ENCODE results near the gene TSPAN3. TPM values are rescaled to one million over a fixed set of nuclear protein-coding genes. Genes with fewer than 3 reads are reported as not detected.

Gene TSPAN3
- total RNA-seq, 2 donors from 2014 or later: 6.9 to 27.1 TPM

DNA sequence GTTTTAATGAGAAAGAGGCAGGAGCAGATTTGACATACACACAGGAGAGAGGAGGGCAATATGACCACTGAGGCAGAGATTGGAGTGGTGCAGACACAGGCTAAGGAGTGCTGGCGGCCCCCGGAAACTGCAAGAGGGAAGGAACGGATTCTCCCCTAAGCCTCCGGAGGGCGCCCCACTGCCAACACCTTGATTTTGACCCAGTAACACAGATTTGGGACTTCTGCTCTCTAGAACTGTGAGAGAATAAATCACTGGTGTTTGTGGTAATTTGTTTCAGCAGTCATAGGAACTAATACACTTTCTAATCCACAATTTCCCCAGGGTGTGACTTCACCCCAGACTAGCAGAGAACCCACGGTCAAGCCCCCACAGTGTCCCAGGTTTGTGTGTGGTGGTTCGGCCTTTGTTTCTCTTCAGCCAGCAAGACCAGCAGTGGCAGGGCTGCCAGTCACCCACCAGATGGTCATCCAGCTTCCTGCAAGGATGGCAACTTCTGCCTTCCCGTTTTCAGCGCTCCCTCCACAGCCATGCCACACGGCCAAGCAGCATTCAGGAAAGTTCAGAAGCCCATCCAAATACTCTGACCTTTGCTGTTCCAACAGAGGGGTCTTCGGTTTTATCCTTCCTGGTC is 23.6 kb upstream of the TSPAN3 start:
- H3K36me3 Mint-ChIP-seq: no peaks in the 10 kb centered on the region
- DNase-seq (ENCODE audit: low spot score in 2 of 2) (no peak), ATAC-seq (peak in 1 of 2 donors; percentile 30)
- no peak overlapping the region for H3K27ac Mint-ChIP-seq
- no peaks in the 10 kb centered on the region for H3K9me3 Mint-ChIP-seq

DNA sequence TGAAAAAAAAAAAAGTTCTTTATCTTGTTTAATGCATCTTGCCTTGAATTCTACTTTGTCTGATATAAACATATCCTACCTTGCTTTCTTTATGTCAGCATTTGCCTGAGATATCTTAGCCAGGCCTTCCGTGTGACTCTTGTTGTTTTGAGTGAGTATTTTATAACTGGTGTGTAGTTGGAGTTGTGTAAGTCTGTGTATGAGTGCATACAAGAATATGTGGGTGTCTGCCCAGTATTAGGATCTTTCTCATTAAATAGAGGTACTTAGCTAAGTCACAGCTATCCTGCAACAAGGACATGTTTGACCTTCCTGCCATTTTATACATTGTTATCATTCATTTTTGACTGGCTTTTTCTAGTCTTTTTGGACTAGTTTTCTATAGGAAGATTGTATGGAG is 22.5 kb upstream of the TSPAN3 start:
- ATAC-seq (no peak), DNase-seq (ENCODE audit: low spot score in 2 of 2) (no peak)
- Mint-ChIP-seq H3K27ac (no peak overlapping the region), H3K9me3 (no peaks in the 10 kb centered on the region), H3K36me3 (no peaks in the 10 kb centered on the region)

DNA sequence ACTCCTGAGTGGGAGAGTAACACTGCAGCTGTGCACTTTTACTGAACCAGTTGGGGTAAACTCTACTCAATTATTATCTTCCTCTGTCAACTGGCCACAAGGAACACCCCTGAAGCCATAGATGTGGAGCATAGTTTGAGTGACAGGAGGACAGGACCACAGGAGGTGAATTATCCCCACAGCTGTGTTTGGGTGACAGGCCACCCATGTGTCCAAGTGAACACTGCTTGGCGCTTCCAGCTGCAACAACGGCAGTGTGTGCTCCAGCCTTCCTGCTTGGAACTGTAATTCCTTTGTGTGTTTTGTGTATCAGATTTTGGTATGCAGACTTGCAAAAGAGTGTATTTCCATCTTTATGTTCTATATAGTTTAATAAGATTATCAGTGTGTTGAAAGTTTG is 20.2 kb upstream of the TSPAN3 start:
- no peaks in the 10 kb centered on the region for H3K36me3 Mint-ChIP-seq
- ATAC-seq: no peak

DNA sequence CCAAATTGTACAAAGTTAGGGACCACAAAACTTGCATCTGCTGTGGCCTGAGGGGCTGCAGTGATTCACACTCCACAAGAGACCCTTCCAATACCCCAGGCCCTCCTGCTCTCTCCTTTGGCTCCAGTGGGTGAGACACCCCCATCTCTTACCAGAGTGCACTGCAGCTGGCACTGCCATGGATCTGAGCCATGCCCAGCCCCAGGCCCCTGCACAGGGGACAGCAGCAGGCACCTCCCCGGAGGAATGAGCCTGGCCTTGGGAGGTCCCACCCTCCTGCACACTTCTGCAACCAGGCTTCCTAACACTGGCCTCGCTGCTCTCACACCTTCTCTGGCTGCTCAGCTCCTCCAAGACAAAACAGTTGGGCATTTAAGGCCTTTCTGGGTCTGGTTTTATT is 16.3 kb upstream of the TSPAN3 start:
- Mint-ChIP-seq H3K9me3 (peaks cover 0 to 4% of the 10 kb centered on the region in 2 donors), H3K27ac (no peak overlapping the region), H3K36me3 (no peaks in the 10 kb centered on the region)
- no peak for DNase-seq (ENCODE audit: low spot score in 2 of 2)
- ATAC-seq: no peak

More for the DNA sequence above, 20.2 kb upstream of the TSPAN3 start:
- H3K27ac Mint-ChIP-seq: no peak overlapping the region
- DNase-seq (ENCODE audit: low spot score in 2 of 2): no peak
- H3K9me3 Mint-ChIP-seq: no peaks in the 10 kb centered on the region

DNA sequence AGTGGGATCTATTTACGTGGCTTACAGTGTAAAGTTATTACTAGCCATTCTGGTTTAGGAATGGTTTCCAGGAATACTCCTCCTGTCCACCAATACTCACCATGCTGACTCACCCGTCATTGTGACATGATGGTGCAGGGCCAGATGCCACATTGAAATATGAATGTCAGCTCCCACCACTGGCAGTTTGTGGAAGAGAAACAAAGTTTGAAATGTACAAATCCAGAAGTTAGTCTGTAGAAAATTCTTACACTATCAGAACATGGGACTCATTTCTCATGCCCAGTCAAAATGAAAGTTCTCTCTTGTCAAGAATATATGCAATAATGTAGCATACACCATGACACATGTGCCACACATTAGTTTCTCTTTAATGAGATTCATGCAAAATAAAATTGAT is 14.4 kb upstream of the TSPAN3 start:
- ATAC-seq: peak; percentile 19 to 61
- no peak for DNase-seq (ENCODE audit: low spot score in 2 of 2)
- H3K27ac Mint-ChIP-seq: no peak overlapping the region
- H3K36me3 Mint-ChIP-seq: no peaks in the 10 kb centered on the region
- peaks cover 0 to 4% of the 10 kb centered on the region in 2 donors for H3K9me3 Mint-ChIP-seq

DNA sequence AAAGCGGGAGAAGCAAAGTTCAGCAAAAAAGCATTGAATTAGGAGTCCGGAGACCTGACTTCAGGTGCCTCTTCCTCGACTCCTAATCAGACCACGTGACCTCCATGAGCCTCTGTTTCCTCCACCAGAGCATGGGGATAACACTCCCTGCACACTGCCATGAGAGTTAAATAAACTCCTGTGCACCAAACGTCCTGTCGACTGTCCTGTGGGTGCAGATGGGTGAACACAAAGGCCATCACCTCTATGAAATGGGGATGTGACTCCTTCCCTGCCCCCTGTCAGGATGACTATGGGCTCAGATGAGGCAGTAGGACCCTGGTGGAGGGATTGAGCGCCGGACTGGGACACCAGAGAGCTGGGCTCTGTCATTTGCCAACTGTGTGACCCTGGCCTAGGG is 13.5 kb upstream of the TSPAN3 start:
- no peak overlapping the region for H3K27ac Mint-ChIP-seq
- H3K36me3 Mint-ChIP-seq: no peaks in the 10 kb centered on the region
- no peak for DNase-seq (ENCODE audit: low spot score in 2 of 2)
- no peak for ATAC-seq
- peaks cover 0 to 4% of the 10 kb centered on the region in 2 donors for H3K9me3 Mint-ChIP-seq

DNA sequence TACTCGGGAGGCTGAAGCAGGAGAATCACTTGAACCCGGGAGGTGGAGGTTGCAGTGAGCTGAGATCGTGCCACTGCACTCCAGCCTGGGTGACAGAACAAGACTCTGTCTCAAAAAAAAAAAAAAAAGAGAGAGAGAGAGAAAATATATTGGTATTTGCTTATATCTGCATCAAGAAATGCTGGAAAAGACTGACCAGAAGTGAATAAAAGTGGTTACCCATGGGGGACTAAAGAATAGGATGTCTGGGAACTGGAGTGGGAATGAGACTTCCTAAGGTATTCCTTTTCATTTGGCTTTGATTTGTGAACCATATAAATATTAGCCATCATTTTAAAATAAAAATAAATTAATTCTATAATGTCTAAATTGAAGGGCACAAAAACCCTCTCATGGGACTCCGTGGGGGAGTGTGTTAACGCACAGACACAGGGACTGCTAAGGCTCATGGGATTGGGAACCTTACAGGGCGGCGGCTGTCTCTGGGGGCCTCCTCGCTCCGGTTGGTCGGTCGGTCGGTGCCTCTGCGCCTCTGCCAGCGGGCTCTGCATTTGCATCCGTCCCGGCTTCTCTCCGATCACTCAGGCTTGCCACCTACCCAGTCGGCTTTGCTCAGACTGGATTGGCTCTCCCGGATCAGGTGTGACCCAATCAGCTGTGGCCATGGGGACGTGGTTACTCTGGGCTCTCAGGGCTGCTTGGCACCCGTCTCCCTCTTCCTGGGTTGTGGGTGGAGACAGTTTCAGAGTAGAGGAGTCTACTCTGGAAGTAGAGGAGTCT is 12.7 kb upstream of the TSPAN3 start:
- peak overlapping the region in 1 of 2 donors; percentile 29 for H3K27ac Mint-ChIP-seq
- peak; percentile 91 for ATAC-seq
- peaks cover 0 to 4% of the 10 kb centered on the region in 2 donors for H3K9me3 Mint-ChIP-seq
- H3K36me3 Mint-ChIP-seq: no peaks in the 10 kb centered on the region
- peak in 1 of 2 donors; percentile 38 for DNase-seq (ENCODE audit: low spot score in 2 of 2)

DNA sequence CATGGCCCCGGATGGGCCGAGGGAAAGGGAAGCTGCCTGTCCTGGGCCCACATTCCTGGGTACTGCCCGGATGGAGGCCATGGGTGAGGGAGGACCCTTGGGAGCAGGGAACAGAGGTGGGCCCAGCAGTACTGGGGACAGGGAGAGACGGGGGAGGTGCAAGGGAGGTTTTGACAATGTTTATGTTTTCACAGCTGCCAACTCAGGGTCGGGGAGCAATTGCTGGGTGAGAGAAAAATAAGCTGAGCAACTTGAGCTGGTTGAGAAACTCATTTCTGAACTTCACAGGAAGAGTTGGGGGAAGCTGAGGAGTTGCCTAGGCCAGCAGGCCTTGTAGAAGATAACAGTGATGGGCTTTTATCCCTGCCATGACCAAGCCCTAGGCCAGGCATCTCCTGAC is 11.1 kb upstream of the TSPAN3 start:
- H3K36me3 Mint-ChIP-seq: no peaks in the 10 kb centered on the region
- DNase-seq (ENCODE audit: low spot score in 2 of 2) (no peak), ATAC-seq (no peak)
- peaks cover 0 to 4% of the 10 kb centered on the region in 2 donors for H3K9me3 Mint-ChIP-seq
- H3K27ac Mint-ChIP-seq: no peak overlapping the region

DNA sequence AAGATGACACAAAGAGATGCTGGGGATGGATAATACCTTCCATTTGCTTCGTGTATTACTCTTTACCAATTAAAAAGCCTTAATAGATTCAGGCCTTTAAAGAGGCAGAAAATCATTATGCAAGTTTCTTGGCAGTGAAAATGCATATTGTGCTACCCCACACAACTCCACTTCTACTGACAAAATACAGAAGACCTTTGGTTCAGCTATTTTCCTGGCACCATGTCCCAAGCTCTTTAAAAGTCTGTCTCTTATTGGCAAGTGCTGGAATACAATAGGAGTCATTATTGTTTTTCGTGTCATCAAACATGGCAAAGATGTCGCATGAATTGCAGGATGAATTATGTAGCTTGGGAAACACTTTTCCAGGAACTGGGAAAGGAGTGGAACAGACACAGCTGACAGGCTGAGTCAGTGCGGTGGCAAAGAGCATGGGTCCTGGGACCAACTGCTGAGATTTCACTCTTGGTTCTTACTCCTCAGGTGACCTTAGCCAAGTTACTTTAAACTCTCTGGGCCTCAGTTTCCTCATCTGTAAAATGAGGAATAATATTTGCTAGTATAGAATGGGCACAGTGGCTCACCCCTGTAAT is 5.5 kb upstream of the TSPAN3 start:
- no peaks in the 10 kb centered on the region for H3K9me3 Mint-ChIP-seq
- DNase-seq (ENCODE audit: low spot score in 2 of 2) (no peak), ATAC-seq (no peak)
- H3K27ac Mint-ChIP-seq: no peak overlapping the region
- no peaks in the 10 kb centered on the region for H3K36me3 Mint-ChIP-seq

DNA sequence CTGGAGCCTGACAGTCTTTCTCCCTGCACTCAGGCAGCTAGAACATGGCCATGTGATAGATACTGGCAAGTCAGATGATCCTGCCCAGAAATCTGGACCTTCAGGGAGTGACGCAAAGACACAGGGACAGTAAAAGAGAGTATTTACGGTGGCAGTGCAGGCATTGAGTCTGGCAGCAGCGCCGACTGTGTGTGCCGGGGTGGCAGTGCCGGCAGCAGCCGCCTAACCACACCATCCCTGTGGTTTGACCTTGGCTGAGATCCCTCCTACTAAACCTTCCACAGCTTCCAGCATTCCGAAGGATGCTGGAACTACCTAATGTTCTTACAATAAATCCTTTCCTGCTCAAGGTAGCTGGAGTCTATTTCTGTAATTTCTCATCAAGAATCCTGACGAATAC is 4.6 kb upstream of the TSPAN3 start:
- Mint-ChIP-seq H3K27ac (no peak overlapping the region), H3K36me3 (no peaks in the 10 kb centered on the region), H3K9me3 (no peaks in the 10 kb centered on the region)
- no peak for ATAC-seq
- DNase-seq (ENCODE audit: low spot score in 2 of 2): no peak

DNA sequence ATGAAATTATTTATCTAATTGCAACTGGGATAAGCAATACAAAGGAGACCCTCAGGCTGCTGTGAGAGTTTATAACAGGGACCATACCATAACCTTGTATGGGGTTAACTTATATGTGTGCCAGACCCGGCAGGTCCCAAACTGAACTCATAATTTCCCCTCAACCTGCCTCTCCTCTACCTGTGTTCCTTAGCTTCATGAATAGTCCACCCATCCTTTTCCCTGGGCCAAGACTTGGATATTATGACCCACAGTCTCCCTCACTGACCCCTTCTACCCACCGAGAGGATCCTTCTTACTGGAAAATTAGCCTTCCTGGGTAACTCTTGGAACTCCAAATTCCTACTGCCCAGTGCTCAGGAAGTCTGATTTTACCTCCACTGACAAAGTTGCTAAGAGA is 3.4 kb upstream of the TSPAN3 start:
- peaks cover 0 to 6% of the 10 kb centered on the region in 2 donors for H3K36me3 Mint-ChIP-seq
- no peaks in the 10 kb centered on the region for H3K9me3 Mint-ChIP-seq
- DNase-seq (ENCODE audit: low spot score in 2 of 2): no peak
- no peak overlapping the region for H3K27ac Mint-ChIP-seq
- ATAC-seq: no peak

DNA sequence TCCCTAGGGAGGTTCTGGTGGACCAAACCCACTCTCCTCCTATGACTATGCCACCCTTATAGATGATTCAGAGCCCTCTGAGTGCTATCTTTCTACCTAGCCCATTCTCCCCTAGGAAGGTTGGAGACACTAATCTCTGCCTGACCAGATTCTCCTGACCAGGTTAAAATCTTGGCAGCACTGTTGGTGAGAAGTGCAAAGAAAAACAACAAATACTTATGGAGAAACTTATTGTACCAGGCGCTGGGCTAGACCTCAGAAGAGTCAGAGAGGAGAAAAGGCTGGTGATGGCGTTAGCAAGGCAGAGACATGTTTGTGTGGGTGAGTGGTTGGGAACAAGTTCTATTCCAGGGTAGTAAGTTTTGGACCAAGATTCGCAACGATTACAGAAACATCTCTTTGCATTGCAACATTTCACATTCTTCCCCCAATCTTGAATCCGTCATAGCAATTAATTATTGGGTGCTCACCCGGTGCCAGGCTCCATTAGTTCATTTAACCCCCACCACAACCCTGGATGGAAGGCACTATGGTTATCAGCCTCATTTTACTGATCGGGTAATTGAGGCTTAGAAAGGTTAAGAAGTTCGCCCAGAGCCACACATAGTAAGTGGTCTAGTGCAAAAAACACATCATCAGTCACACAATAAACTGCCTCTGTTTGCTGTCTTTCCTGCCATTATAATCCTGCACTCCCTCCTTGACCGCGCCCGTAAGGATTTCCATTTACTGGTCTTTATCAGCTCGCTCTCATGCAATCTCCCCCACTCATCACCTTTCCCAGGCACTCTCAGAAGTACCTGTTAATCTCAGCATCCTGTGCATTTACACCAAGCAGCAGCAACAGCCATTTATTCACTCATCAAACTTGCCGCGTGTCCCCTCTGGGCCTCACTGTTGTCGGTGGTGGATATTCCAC is 655 bp upstream of the TSPAN3 start:
- DNase-seq (ENCODE audit: low spot score in 2 of 2) (no peak), ATAC-seq (no peak)
- Mint-ChIP-seq H3K36me3 (peaks cover 0 to 7% of the 10 kb centered on the region in 2 donors), H3K9me3 (no peaks in the 10 kb centered on the region), H3K27ac (peak overlapping the region; percentile 57 to 73)

DNA sequence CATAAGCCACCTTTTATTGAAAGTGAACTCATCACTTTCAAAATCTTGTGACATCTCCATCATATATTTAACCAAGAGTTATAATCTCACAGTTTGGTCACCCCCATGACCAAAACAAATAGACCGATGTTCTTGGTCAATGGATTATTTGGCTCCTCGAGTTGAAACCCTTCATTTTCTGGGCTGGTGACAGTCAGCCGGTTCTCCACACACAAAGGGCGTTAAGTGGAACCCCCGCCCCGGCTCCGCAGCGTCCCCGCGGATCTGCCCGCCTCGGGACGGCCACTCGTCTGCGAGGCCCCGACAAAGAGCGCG is 772 bp downstream of the TSPAN3 start:
- Mint-ChIP-seq H3K9me3 (no peaks in the 10 kb centered on the region), H3K36me3 (peaks cover 0 to 7% of the 10 kb centered on the region in 2 donors), H3K27ac (peak overlapping the region in 1 of 2 donors; percentile 28)
- DNase-seq (ENCODE audit: low spot score in 2 of 2): no peak
- no peak for ATAC-seq

DNA sequence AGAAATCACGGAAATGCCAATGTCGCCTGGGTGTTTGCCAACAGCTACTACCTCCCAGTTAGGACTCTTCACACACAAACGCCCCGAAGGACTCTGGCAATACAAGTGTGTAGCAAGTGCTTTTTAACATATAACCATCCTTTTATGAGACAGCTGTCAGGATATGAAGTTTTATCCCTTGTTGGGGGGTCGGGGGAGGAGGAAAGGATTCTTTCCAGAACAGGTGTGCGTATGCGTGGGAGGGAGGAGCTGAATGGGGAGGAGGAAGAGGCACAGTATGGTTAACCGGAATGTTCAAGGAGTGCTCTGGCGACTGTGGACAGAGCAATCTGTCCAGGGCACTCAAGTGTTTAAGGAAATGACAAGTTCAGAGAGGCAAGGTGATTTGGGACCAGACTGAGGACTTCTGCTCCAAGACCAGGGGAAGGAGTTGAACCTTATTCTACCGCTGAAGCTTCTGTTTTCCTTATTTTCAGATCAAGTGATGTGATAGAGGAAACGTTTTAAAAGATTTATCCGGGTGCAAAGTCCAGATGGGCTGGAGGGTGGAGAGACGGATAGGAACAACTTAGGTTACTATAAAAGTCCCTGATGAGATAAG is 1.3 kb downstream of the TSPAN3 start:
- no peaks in the 10 kb centered on the region for H3K9me3 Mint-ChIP-seq
- ATAC-seq: no peak
- H3K27ac Mint-ChIP-seq: peak overlapping the region; percentile 28 to 83
- peaks cover 0 to 7% of the 10 kb centered on the region in 2 donors for H3K36me3 Mint-ChIP-seq
- DNase-seq (ENCODE audit: low spot score in 2 of 2): no peak

DNA sequence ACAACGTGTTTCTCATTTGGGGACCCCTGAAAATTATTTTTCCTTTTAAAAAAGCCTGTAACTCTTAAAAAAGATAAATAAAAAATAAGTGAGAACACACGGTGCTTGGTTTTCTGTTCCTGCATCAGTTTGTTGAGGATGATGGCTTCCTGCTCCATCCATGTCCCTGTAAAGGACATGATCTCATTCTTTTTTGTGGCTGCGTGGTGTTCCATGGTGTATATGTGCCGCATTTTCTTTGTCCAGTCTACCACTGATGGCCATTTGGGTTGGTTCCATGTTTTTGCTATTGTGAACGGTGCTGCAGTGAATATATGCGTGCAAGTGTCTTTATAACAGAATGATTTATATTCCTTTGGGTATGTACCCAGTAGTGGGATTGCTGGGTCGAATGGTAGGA is 2.3 kb downstream of the TSPAN3 start:
- no peak overlapping the region for H3K27ac Mint-ChIP-seq
- DNase-seq (ENCODE audit: low spot score in 2 of 2) (no peak), ATAC-seq (no peak)
- peaks cover 0 to 7% of the 10 kb centered on the region in 2 donors for H3K36me3 Mint-ChIP-seq
- H3K9me3 Mint-ChIP-seq: no peaks in the 10 kb centered on the region

DNA sequence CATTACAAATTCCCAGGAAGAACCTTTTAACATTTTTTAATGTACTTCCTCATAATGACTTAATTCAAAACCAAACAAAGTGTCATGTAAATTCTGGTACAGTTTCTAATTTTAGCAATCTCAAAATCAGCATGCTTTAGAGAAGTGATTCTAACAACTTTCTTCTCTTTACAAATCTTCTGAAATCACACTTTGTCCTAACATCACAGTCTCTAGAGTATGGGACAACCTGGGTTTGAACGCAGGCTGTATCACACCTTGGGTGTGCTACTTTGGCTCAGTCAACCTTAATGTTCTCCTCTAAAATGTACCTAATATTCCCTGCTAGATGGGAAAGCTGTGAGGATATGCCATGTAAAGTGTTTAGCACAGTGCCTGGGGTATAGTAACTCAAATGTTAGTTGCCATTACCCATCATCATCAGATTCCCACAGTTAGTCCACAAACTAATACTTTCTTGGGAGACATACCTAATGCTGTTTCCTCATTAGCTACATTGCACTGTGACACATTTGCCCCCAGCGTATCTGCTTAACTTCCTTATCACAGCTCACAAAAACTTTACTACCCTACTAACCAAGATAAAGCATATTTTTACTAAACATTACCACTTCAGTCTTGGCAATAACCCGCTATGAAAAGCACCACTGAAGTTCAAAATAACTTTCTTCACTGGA is 3.1 kb downstream of the TSPAN3 start:
- DNase-seq (ENCODE audit: low spot score in 2 of 2): no peak
- no peak for ATAC-seq
- H3K36me3 Mint-ChIP-seq: peaks cover 0 to 7% of the 10 kb centered on the region in 2 donors
- no peak overlapping the region for H3K27ac Mint-ChIP-seq
- H3K9me3 Mint-ChIP-seq: no peaks in the 10 kb centered on the region

Data from activated naive CD4-positive, alpha-beta T cell treated with anti-CD3 and anti-CD28 coated beads, Interleukin-2, amount 50 U/mL, for 72 hours (primary cell).